GM21619 (cell line): ENCODE data around the gene MEPCE.
A peak's percentile ranks its signal among the peaks of the same experiment; 100 is the strongest.
"Not testable (repeated sequence)": the region's sequence is repeated elsewhere in the genome, so short reads cannot be mapped to it uniquely, and the experiment has no call there.

Experiments
- ATAC-seq: cut with Tn5 transposase; IDR thresholded peaks from one replicate; pipeline ENCODE4 v1.9.1; 2021; ENCODE audit not compliant: unreplicated experiment

The MEPCE gene

DNA sequence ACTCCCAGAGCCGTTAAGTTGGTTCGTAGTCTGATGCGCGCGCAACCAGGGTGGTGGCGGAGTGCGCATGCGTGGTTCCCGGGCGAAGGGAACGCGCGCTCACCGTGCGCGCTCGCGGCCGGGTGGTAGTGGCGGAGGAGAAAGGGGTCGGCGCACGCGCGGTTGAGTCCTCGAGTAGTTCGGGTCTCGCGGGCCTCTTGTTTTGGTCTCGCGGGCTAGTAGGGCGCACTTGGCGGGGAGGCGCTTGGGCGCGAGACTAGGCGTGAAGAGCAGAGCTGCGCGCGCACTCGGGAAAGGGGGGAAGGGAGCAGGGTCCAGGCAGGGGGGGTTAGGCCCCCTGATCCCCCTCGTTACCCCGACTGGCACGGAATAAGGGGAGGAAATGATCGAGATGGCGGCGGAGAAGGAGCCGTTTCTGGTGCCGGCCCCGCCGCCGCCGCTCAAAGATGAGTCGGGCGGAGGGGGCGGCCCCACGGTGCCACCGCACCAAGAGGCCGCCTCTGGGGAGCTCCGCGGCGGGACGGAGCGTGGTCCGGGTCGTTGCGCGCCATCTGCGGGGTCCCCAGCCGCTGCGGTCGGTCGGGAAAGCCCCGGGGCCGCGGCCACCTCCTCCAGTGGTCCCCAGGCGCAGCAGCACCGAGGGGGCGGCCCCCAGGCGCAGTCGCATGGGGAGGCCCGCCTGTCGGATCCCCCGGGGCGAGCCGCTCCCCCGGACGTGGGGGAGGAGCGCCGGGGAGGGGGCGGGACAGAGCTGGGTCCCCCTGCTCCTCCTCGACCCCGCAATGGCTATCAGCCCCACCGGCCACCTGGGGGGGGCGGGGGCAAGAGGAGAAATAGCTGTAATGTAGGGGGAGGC lies at the start of gene MEPCE:
Gene MEPCE (plus strand): TSS at position 195 of the 856 bp plus-strand sequence. CDS start 188 bp downstream, at position 383.
- ATAC-seq: peak; percentile 32

GRCh38 chr7:100380196-100380595 lies 49.4 kb upstream of the MEPCE start:
- ATAC-seq: no peak

DNA sequence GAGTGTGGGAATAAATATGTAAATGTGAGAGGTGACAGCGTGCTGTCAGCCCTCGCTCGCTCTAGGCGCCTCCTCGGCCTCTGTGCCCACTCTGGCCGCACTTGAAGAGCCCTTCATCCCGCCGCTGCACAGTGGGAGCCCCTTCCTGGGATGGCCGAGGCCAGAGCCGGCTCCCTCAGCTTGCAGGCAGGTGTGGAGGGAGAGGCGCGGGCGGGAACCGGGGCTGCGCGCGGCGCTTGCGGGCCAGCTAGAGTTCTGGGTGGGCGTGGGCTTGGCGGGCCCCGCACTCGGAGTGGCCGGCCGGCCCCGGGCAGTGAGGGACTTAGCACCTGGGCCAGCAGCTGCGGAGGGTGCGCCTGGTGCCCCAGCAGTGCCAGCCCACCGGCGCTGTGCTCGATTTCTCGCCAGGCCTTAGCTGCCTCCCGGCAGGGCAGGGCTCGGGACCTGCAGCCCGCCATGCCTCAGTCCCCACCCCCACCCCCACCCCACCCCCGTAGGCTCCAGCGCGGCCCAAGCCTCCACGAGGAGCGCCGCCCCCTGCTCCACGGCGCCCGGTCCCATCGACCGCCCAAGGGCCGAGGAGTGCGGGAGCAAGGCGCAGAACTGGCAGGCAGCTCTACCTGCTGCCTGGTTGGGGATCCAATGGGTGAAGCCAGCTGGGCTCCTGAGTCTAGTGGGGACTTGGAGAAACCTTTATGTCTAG lies 47.9 kb upstream of the MEPCE start:
- not testable (repeated sequence) for ATAC-seq

DNA sequence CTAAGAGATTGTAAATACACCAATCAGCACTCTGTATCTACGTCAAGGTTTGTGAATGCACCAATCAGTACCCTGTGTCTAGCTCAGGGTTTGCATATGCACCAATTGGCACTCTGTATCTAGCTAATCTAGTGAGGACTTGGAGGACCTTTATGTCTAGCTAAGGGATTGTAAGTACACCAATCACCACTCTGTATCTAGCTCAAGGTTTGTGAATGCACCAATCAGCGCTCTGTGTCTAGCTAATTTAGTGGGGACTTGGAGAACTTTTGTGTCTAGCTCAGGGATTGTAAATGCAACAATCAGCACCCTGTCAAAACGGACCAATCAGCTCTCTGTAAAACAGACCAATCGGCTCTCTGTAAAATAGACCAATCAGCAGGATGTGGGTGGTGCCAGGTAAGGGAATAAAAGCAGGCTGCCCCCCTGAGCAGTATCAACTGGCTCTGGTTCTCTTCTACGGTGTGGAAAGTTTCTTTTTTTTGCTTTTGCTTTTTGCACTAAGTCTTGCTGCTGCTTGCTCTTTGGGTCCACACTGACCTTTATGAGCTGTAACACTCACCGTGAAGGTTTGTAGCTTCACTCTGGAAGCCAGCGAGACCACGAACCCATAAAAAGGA lies 47.3 kb upstream of the MEPCE start:
- not testable (repeated sequence) for ATAC-seq

- ATAC-seq: no peak
Observed at GRCh38 chr7:100384628-100385294, 44.9 kb upstream of the MEPCE start.

- no peak for ATAC-seq
Observed at GRCh38 chr7:100386940-100387339, 42.7 kb upstream of the MEPCE start.

DNA sequence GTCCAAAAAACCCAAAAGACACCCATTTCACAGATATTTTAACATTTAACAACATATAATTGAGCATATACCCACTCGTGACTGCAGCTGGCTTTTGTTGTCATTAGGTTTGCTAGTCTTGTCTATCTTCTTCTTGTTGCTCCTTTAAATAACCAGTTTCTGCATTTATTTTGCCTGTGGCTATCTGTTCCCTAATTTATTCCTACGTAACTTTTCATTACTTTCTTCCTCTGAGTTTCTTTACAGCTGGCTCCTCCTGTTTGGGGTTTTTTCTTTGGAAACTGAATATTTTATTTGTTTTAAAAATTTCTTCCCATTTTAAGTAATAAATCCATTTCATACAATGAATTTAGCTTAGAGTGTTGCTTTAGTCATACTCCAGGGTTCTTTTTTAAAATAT lies 41.9 kb upstream of the MEPCE start:
- ATAC-seq: no peak

- no peak for ATAC-seq
Observed at GRCh38 chr7:100389437-100390088, 40.1 kb upstream of the MEPCE start.

GRCh38 chr7:100390286-100391009 lies 39.2 kb upstream of the MEPCE start:
- ATAC-seq: no peak

- no peak for ATAC-seq
Observed at GRCh38 chr7:100393233-100393905, 36.3 kb upstream of the MEPCE start.

DNA sequence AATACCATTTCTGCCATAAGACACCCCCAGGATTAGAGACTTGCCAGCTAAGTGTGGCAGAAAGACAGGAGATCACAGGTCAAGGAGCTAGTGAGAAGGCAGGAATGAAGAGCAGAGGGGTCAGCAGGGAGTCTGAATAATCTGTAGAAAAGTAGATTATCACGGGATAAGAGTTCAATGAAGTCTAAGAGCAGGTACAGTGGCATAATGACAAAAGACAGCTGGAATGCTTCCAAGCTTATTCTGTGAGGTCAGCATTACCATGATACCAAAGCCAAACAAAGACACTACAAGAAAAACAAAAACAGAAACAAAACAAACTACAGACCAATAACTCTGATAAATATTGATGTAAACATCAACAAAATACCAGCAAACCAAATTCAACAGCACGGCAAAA lies 35.6 kb upstream of the MEPCE start:
- no peak for ATAC-seq

- peak; percentile 88 for ATAC-seq
Observed at GRCh38 chr7:100396421-100396982, 33.1 kb upstream of the MEPCE start.

DNA sequence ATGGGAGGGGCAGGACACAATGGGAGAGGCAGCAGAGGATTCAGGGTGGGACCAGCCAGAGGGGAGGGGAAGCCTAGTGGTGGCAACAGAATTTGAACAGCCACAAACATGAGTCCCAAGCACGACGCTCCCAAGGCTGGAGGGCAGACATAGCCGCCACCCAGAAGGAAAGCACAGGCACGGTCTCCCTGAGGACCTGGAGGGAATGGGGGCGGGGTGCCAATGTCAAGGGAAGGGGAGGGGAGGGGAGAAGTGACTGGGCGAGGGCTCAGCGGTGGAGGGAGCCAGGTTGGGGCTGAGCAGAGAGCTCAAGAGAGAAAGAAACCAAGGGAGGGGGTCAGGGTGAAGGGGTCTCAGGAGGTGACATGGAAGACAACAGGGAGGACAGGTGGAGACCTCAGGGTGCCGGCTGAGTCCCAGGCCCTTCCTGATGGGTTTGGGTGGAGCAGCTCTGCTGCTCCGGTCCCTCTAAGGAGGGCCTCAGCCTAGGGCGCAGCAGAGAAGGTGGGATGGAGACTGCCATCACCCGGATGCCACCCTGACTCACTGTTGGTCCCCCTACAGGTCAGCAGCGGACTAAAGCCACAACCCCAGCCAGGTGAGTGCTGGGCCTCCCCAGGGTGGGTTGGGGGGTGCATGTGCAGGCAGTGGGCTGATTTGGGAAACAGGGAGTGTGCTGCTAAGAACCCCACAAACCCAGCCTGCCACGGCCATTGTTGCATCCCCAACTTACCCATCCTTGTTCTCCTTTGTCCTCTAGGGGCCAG lies 32.1 kb upstream of the MEPCE start:
- no peak for ATAC-seq

DNA sequence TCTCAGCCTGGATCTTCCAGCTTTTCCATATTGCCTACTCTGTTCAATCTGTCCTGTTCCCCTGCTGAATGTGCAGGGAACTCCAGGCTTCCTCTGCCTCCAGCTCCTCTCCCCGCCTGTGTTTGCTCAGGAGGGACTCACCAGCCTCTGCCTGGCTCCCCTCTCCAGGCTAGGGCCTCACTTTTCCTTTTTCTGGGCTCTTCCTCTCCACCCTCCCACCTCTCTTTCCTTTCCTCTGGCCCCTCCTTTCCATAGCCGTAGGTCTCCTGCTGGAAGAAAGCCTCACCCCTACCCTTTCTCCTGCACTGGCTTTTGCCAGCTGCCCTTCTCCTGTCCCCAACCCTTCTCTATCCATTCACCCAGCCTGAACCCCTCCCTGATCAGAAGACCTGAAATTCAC lies 31.4 kb upstream of the MEPCE start:
- ATAC-seq: no peak

DNA sequence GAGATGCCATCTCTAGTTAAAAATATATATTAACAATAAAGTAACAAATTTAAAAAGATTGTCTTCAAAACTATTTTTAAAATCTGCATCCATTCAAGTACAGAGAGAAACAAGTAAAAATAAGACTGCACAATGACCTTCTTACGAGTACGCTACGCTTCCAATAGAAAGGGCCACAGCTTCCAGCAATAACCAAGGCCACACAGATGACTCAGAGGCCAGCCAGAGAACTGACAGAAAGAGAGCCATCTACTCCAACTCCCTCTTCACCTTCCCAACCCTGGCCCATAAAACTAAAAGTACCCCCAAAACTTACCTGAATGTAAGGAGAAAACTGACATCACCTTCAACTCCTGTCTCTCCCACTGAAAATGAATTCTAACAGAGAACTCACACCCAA lies 29.6 kb upstream of the MEPCE start:
- ATAC-seq: no peak

DNA sequence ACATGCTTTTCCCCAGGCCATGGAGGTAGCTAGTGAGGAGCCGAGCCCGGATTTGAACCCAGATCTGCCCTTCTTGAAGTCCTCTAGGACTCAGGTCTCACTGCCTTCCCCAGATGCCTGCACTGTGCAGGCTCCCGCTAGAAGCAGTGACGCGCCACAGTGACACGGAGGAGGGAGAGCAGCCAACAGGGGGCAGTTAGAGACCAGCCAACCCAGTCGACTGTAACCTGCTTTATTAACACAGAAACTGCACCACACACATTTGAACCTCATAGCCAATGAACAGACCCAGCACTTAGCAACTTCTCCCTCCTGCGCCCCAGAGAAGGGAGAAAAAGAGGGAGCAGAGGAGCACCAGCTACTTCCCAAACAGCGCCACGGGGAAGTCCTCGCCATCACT lies 29.0 kb upstream of the MEPCE start:
- ATAC-seq: no peak

- ATAC-seq: no peak
Observed at GRCh38 chr7:100401811-100402210, 27.8 kb upstream of the MEPCE start.

- no peak for ATAC-seq
Observed at GRCh38 chr7:100402241-100402640, 27.4 kb upstream of the MEPCE start.

DNA sequence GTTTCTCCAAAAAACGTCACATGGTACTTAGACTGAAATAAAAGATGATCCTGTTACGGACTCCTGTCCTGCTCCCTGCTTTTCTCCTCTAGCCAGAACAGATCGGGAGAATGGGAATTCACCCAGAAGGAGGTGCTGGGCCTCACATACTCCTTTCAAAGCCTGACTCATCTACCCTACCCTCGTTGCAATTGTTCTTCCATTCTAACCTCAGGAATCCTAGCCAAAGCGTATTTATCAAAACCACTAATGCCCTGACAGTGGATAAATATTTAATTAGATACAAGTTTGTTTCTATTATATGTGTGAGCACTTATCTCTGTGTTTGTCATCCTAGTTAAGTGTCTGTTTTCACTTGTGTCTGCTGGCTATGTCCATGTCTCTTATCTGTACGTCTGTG lies 22.9 kb upstream of the MEPCE start:
- ATAC-seq: no peak
